Neural progenitor cell (in vitro differentiated cells): Measurements from ENCODE around the gene EPGN.

ENCODE experiments used
- EZH2 ChIP-seq: fragments of 200-600 bp; sonication (generic); IDR thresholded peaks from 2 replicates; pipeline ENCODE4 v1.6.1; 2017; ENCODE audit warnings: antibody characterized with exemption, mild to moderate bottlenecking, moderate library complexity
- EZH2phosphoT487 ChIP-seq: fragments of 200-600 bp; sonication (generic); IDR thresholded peaks from 2 replicates; pipeline ENCODE4 v1.6.1; 2017; ENCODE audit warnings: antibody characterized with exemption
- TF ChIP-seq, protein P1 (sequence below): fragments of 200-600 bp; sonication (generic); IDR thresholded peaks from 2 replicates; pipeline ENCODE4 v1.5.1; 2017; ENCODE audit warnings: antibody characterized with exemption, mild to moderate bottlenecking

DNA sequence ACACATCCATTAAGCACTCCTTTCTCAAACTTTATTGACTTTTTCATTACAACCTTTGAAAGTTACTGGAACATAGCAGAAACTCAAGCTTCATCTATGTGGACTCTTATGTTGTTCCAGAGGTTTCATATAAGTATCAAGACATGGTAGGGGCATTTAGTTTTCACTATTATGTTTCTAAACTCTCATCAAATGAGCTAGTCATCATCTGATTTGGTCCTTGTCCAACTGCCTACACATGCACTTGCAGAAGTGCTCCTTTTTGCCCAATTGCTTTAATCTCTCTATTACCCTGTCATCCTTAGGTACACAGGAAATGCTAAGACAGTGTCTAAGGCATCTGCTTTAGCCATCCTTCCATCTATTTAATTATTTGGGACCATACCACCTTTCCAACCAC, 42.2 kb upstream of the EPGN start:
- TF ChIP-seq, protein P1, sequence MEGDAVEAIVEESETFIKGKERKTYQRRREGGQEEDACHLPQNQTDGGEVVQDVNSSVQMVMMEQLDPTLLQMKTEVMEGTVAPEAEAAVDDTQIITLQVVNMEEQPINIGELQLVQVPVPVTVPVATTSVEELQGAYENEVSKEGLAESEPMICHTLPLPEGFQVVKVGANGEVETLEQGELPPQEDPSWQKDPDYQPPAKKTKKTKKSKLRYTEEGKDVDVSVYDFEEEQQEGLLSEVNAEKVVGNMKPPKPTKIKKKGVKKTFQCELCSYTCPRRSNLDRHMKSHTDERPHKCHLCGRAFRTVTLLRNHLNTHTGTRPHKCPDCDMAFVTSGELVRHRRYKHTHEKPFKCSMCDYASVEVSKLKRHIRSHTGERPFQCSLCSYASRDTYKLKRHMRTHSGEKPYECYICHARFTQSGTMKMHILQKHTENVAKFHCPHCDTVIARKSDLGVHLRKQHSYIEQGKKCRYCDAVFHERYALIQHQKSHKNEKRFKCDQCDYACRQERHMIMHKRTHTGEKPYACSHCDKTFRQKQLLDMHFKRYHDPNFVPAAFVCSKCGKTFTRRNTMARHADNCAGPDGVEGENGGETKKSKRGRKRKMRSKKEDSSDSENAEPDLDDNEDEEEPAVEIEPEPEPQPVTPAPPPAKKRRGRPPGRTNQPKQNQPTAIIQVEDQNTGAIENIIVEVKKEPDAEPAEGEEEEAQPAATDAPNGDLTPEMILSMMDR, result no peak
- TF ChIP-seq EZH2 (no peak), EZH2phosphoT487 (no peak)
